ENCODE data around the gene SLU7.
A peak's percentile ranks its signal among the peaks of the same experiment; 100 is the strongest.

SLU7 gene

GRCh38 chr5:160452795-160453194, 33.9 kb upstream of the SLU7 start:
- Histone ChIP-seq H3K79me2 (ENCODE audit: control insufficient read depth, insufficient read depth, low read length) (no peaks in the 10 kb centered on the region), H3K27ac (ENCODE audit: low read depth, low read length) (no peak overlapping the region)

GRCh38 chr5:160452036-160452435, 33.2 kb upstream of the SLU7 start:
- Histone ChIP-seq H2BK120ac (ENCODE audit: low read depth, low read length) (no peak overlapping the region), H2BK5ac (ENCODE audit: low read length) (no peak overlapping the region), H4K8ac (ENCODE audit: low read depth, low read length) (no peak overlapping the region), H3K79me2 (ENCODE audit: control insufficient read depth, insufficient read depth, low read length) (no peaks in the 10 kb centered on the region), H3K4me2 (ENCODE audit: low read length) (no peak overlapping the region), H3K79me1 (ENCODE audit: low read length) (no peaks in the 10 kb centered on the region), H3K23ac (ENCODE audit: low read length) (no peak overlapping the region), H3K9ac (ENCODE audit: low read length) (no peak overlapping the region), H3K27me3 (ENCODE audit: insufficient read depth, low read length, poor library complexity) (no peaks in the 10 kb centered on the region), H3K27ac (ENCODE audit: low read depth, low read length) (no peak overlapping the region), H3K4me1 (ENCODE audit: control insufficient read depth, low read depth, low read length) (no peaks in the 10 kb centered on the region), H3K4ac (ENCODE audit: low read depth, low read length) (no peak overlapping the region), H3K18ac (ENCODE audit: low read length) (no peak overlapping the region), H3K56ac (ENCODE audit: low read length) (no peak overlapping the region), H3K36me3 (ENCODE audit: control insufficient read depth, insufficient read depth, low read length) (no peaks in the 10 kb centered on the region), H4K5ac (ENCODE audit: low read length) (no peak overlapping the region), H2BK15ac (replicated peaks; ENCODE audit: low read depth) (no peak overlapping the region), H2AK5ac (ENCODE audit: low read length) (no peak overlapping the region), H3K4me3 (ENCODE audit: low read length) (no peak overlapping the region)
- peak; percentile 45 for DNase-seq

More at GRCh38 chr5:160452795-160453194, 33.9 kb upstream of the SLU7 start:
- no peaks in the 10 kb centered on the region for H3K79me1 ChIP-seq (ENCODE audit: low read length)
- no peak overlapping the region for H3K56ac ChIP-seq (ENCODE audit: low read length)
- H3K36me3 ChIP-seq (ENCODE audit: control insufficient read depth, insufficient read depth, low read length), result no peaks in the 10 kb centered on the region
- H2BK15ac ChIP-seq (replicated peaks; ENCODE audit: low read depth), result no peak overlapping the region
- no peak overlapping the region for H2BK5ac ChIP-seq (ENCODE audit: low read length)
- no peaks in the 10 kb centered on the region for H3K27me3 ChIP-seq (ENCODE audit: insufficient read depth, low read length, poor library complexity)
- H4K5ac ChIP-seq (ENCODE audit: low read length), result no peak overlapping the region
- no peak overlapping the region for H2BK120ac ChIP-seq (ENCODE audit: low read depth, low read length)
- H3K4ac ChIP-seq (ENCODE audit: low read depth, low read length), result no peak overlapping the region
- H4K8ac ChIP-seq (ENCODE audit: low read depth, low read length), result no peak overlapping the region
- no peak overlapping the region for H3K4me2 ChIP-seq (ENCODE audit: low read length)
- H3K9ac ChIP-seq (ENCODE audit: low read length), result no peak overlapping the region
- H2AK5ac ChIP-seq (ENCODE audit: low read length), result no peak overlapping the region
- no peak overlapping the region for H3K18ac ChIP-seq (ENCODE audit: low read length)
- no peak overlapping the region for H3K4me3 ChIP-seq (ENCODE audit: low read length)
- no peak overlapping the region for H3K23ac ChIP-seq (ENCODE audit: low read length)
- no peak for DNase-seq
- H3K4me1 ChIP-seq (ENCODE audit: control insufficient read depth, low read depth, low read length), result no peaks in the 10 kb centered on the region
- WGBS (ENCODE audit: extremely low coverage, insufficient coverage, low lambda C conversion rate), result no CpG with 5 or more reads among the region's 6 CpGs

GRCh38 chr5:160451281-160451680, 32.4 kb upstream of the SLU7 start:
- H3K18ac ChIP-seq (ENCODE audit: low read length), result no peak overlapping the region
- no peak overlapping the region for H4K5ac ChIP-seq (ENCODE audit: low read length)
- H2BK5ac ChIP-seq (ENCODE audit: low read length), result no peak overlapping the region
- no peaks in the 10 kb centered on the region for H3K4me1 ChIP-seq (ENCODE audit: control insufficient read depth, low read depth, low read length)
- no CpG with 5 or more reads among the region's 2 CpGs for WGBS (ENCODE audit: extremely low coverage, insufficient coverage, low lambda C conversion rate)
- H3K9ac ChIP-seq (ENCODE audit: low read length), result no peak overlapping the region
- no peak overlapping the region for H3K4me3 ChIP-seq (ENCODE audit: low read length)
- no peaks in the 10 kb centered on the region for H3K79me2 ChIP-seq (ENCODE audit: control insufficient read depth, insufficient read depth, low read length)
- H3K56ac ChIP-seq (ENCODE audit: low read length), result no peak overlapping the region
- no peaks in the 10 kb centered on the region for H3K79me1 ChIP-seq (ENCODE audit: low read length)
- no peak for DNase-seq
- no peaks in the 10 kb centered on the region for H3K27me3 ChIP-seq (ENCODE audit: insufficient read depth, low read length, poor library complexity)
- no peak overlapping the region for H4K8ac ChIP-seq (ENCODE audit: low read depth, low read length)
- H3K4ac ChIP-seq (ENCODE audit: low read depth, low read length), result no peak overlapping the region
- no peak overlapping the region for H3K23ac ChIP-seq (ENCODE audit: low read length)
- no peak overlapping the region for H3K4me2 ChIP-seq (ENCODE audit: low read length)
- H2BK15ac ChIP-seq (replicated peaks; ENCODE audit: low read depth), result no peak overlapping the region
- H2BK120ac ChIP-seq (ENCODE audit: low read depth, low read length), result no peak overlapping the region
- no peak overlapping the region for H3K27ac ChIP-seq (ENCODE audit: low read depth, low read length)
- no peaks in the 10 kb centered on the region for H3K36me3 ChIP-seq (ENCODE audit: control insufficient read depth, insufficient read depth, low read length)
- H2AK5ac ChIP-seq (ENCODE audit: low read length), result no peak overlapping the region

- no peak overlapping the region for H3K27ac ChIP-seq (ENCODE audit: low read depth, low read length)
- H3K4me2 ChIP-seq (ENCODE audit: low read length), result no peak overlapping the region
- no peak overlapping the region for H2BK120ac ChIP-seq (ENCODE audit: low read depth, low read length)
- no peak overlapping the region for H2AK5ac ChIP-seq (ENCODE audit: low read length)
- no peaks in the 10 kb centered on the region for H3K27me3 ChIP-seq (ENCODE audit: insufficient read depth, low read length, poor library complexity)
- H3K4ac ChIP-seq (ENCODE audit: low read depth, low read length), result no peak overlapping the region
- no peak overlapping the region for H4K5ac ChIP-seq (ENCODE audit: low read length)
- no peaks in the 10 kb centered on the region for H3K36me3 ChIP-seq (ENCODE audit: control insufficient read depth, insufficient read depth, low read length)
- no CpG with 5 or more reads among the region's 9 CpGs for WGBS (ENCODE audit: extremely low coverage, insufficient coverage, low lambda C conversion rate)
- H3K18ac ChIP-seq (ENCODE audit: low read length), result no peak overlapping the region
- H2BK15ac ChIP-seq (replicated peaks; ENCODE audit: low read depth), result no peak overlapping the region
- no peak overlapping the region for H2BK5ac ChIP-seq (ENCODE audit: low read length)
- no peak overlapping the region for H3K23ac ChIP-seq (ENCODE audit: low read length)
- no peaks in the 10 kb centered on the region for H3K79me2 ChIP-seq (ENCODE audit: control insufficient read depth, insufficient read depth, low read length)
- H3K9ac ChIP-seq (ENCODE audit: low read length), result no peak overlapping the region
- H3K79me1 ChIP-seq (ENCODE audit: low read length), result no peaks in the 10 kb centered on the region
- H3K56ac ChIP-seq (ENCODE audit: low read length), result no peak overlapping the region
- no peak for DNase-seq
- no peak overlapping the region for H3K4me3 ChIP-seq (ENCODE audit: low read length)
- no peak overlapping the region for H4K8ac ChIP-seq (ENCODE audit: low read depth, low read length)
- no peaks in the 10 kb centered on the region for H3K4me1 ChIP-seq (ENCODE audit: control insufficient read depth, low read depth, low read length)
Measured at GRCh38 chr5:160450164-160450932, 31.5 kb upstream of the SLU7 start.

- H2BK5ac ChIP-seq (ENCODE audit: low read length), result no peak overlapping the region
- no peak overlapping the region for H3K18ac ChIP-seq (ENCODE audit: low read length)
- no peak overlapping the region for H4K5ac ChIP-seq (ENCODE audit: low read length)
- H2BK15ac ChIP-seq (replicated peaks; ENCODE audit: low read depth), result no peak overlapping the region
- H3K56ac ChIP-seq (ENCODE audit: low read length), result no peak overlapping the region
- no peak overlapping the region for H2BK120ac ChIP-seq (ENCODE audit: low read depth, low read length)
- no peaks in the 10 kb centered on the region for H3K79me1 ChIP-seq (ENCODE audit: low read length)
- no peak overlapping the region for H4K8ac ChIP-seq (ENCODE audit: low read depth, low read length)
- H3K36me3 ChIP-seq (ENCODE audit: control insufficient read depth, insufficient read depth, low read length), result no peaks in the 10 kb centered on the region
- H3K4me3 ChIP-seq (ENCODE audit: low read length), result no peak overlapping the region
- no peak overlapping the region for H3K4ac ChIP-seq (ENCODE audit: low read depth, low read length)
- no peaks in the 10 kb centered on the region for H3K79me2 ChIP-seq (ENCODE audit: control insufficient read depth, insufficient read depth, low read length)
- DNase-seq, result no peak
- no peaks in the 10 kb centered on the region for H3K27me3 ChIP-seq (ENCODE audit: insufficient read depth, low read length, poor library complexity)
- H3K9ac ChIP-seq (ENCODE audit: low read length), result no peak overlapping the region
- WGBS (ENCODE audit: extremely low coverage, insufficient coverage, low lambda C conversion rate), result no CpG with 5 or more reads among the region's 3 CpGs
- H3K27ac ChIP-seq (ENCODE audit: low read depth, low read length), result no peak overlapping the region
- no peak overlapping the region for H3K4me2 ChIP-seq (ENCODE audit: low read length)
- no peak overlapping the region for H3K23ac ChIP-seq (ENCODE audit: low read length)
- H3K4me1 ChIP-seq (ENCODE audit: control insufficient read depth, low read depth, low read length), result no peaks in the 10 kb centered on the region
- no peak overlapping the region for H2AK5ac ChIP-seq (ENCODE audit: low read length)
Measured at GRCh38 chr5:160449458-160449857, 30.6 kb upstream of the SLU7 start.

GRCh38 chr5:160448886-160449285, 30.0 kb upstream of the SLU7 start:
- H2AK5ac ChIP-seq (ENCODE audit: low read length), result no peak overlapping the region
- DNase-seq, result no peak
- no peaks in the 10 kb centered on the region for H3K27me3 ChIP-seq (ENCODE audit: insufficient read depth, low read length, poor library complexity)
- no peak overlapping the region for H4K5ac ChIP-seq (ENCODE audit: low read length)
- no peaks in the 10 kb centered on the region for H3K36me3 ChIP-seq (ENCODE audit: control insufficient read depth, insufficient read depth, low read length)
- H3K23ac ChIP-seq (ENCODE audit: low read length), result no peak overlapping the region
- H3K79me1 ChIP-seq (ENCODE audit: low read length), result no peaks in the 10 kb centered on the region
- H3K4me1 ChIP-seq (ENCODE audit: control insufficient read depth, low read depth, low read length), result no peaks in the 10 kb centered on the region
- H2BK15ac ChIP-seq (replicated peaks; ENCODE audit: low read depth), result no peak overlapping the region
- H3K4ac ChIP-seq (ENCODE audit: low read depth, low read length), result no peak overlapping the region
- H3K4me3 ChIP-seq (ENCODE audit: low read length), result no peak overlapping the region
- no peaks in the 10 kb centered on the region for H3K79me2 ChIP-seq (ENCODE audit: control insufficient read depth, insufficient read depth, low read length)
- H2BK120ac ChIP-seq (ENCODE audit: low read depth, low read length), result no peak overlapping the region
- no CpG with 5 or more reads among the region's 1 CpG for WGBS (ENCODE audit: extremely low coverage, insufficient coverage, low lambda C conversion rate)
- no peak overlapping the region for H3K18ac ChIP-seq (ENCODE audit: low read length)
- H3K9ac ChIP-seq (ENCODE audit: low read length), result no peak overlapping the region
- no peak overlapping the region for H3K27ac ChIP-seq (ENCODE audit: low read depth, low read length)
- no peak overlapping the region for H3K4me2 ChIP-seq (ENCODE audit: low read length)
- no peak overlapping the region for H4K8ac ChIP-seq (ENCODE audit: low read depth, low read length)
- H3K56ac ChIP-seq (ENCODE audit: low read length), result no peak overlapping the region
- H2BK5ac ChIP-seq (ENCODE audit: low read length), result no peak overlapping the region
